Measurements from ENCODE around the gene KCNK3. TPM values are rescaled to one million over a fixed set of nuclear protein-coding genes. Genes with fewer than 3 reads are reported as not detected.

KCNK3 gene
- total and polyA plus RNA-seq, 10 donors: 0.61 to 6.0 (median 2.0) TPM

DNA sequence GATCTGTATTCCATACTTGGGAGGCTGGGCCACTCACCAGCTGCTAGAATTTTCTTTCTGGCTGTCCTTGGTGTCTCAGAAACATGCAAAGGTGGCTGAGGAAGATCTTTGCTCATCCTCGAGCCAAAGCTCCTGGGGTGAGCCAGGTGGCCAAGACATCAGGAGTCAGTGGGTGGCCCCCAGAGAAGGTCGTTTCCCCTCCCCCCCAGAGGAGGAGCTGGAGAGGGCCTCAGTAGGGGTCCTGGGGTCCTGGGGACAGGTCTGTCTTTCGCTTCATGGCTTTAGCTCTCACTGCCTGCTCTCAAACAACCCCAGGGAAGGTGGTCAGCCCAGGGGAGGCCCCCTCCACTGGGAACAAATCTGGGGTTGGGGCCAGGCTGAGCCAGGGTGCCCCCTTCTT is 13.6 kb downstream of the KCNK3 start:
- H3K27ac ChIP-seq: peak overlapping the region in 1 of 8 donors; percentile 16
- no peaks in the 10 kb centered on the region for H3K36me3 ChIP-seq
- WGBS, 5 donors: 35 to 65% (median 56%) methylated on average over 2 to 3 of the region's 3 CpGs
- no peak for TF ChIP-seq POLR2A (IDR thresholded peaks at IDR 0.05)
- TF ChIP-seq, protein P1, sequence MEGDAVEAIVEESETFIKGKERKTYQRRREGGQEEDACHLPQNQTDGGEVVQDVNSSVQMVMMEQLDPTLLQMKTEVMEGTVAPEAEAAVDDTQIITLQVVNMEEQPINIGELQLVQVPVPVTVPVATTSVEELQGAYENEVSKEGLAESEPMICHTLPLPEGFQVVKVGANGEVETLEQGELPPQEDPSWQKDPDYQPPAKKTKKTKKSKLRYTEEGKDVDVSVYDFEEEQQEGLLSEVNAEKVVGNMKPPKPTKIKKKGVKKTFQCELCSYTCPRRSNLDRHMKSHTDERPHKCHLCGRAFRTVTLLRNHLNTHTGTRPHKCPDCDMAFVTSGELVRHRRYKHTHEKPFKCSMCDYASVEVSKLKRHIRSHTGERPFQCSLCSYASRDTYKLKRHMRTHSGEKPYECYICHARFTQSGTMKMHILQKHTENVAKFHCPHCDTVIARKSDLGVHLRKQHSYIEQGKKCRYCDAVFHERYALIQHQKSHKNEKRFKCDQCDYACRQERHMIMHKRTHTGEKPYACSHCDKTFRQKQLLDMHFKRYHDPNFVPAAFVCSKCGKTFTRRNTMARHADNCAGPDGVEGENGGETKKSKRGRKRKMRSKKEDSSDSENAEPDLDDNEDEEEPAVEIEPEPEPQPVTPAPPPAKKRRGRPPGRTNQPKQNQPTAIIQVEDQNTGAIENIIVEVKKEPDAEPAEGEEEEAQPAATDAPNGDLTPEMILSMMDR (IDR thresholded peaks at IDR 0.05 in 8 of 11, conservative IDR thresholded peaks at IDR 0.05 in 3 of 11): no peak
- TF ChIP-seq POLR2AphosphoS5 (IDR thresholded peaks at IDR 0.05): no peak
- intact Hi-C loops (cut with DNase I; ENCODE audit: low total_unique reads): no loop called here
- no peaks in the 10 kb centered on the region for H3K4me1 ChIP-seq
- no peak overlapping the region for H3K4me3 ChIP-seq
- no peak for DNase-seq
- H3K9me3 ChIP-seq: no peaks in the 10 kb centered on the region
- H3K27me3 ChIP-seq (replicated peaks in 1 of 7): peaks cover 0 to 10% (median 0%) of the 10 kb centered on the region in 7 donors

DNA sequence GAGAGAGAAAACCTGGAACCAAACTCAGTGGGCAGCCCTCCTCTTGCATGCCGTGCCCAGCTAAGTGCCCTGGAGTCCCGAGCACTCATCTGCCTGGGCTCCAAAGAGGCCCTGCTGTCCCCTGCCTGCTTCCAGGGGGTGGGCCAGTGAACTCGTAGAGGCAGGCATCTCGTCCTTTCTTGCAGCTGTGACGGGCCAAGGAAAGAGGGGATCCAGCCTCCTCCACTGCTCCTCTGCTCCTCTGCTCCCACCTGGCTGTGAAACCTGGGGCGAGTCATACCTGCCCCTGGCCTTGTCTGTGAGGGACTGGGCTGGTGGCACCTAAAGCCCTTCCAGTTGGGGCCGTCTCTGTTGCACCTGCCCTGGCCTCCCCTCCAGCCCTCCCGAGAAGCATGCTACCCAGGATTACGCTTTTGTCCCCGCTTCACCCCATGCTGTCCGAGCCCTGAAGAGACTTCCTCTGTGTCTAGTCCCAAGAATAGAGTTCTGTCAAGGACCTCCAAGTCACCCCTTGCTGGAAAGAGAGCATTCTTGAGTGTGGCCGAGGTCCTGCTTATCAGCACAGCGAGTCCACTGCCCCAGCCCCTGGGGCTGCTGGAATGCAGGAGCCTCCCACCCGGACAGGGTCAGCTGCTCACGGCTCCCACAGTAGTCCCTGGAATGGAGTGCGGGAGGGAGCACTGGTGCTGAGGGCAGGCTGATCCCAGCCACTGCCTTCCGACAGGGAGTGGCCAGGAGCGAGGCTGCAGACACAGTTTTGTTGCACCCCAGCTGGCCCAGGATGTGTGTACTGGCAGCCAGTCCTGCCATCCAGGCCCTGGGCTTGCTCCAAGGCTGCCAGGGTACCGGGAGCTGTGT is 14.3 kb downstream of the KCNK3 start:
- Histone ChIP-seq H3K36me3 (no peaks in the 10 kb centered on the region), H3K4me1 (peaks cover 0 to 2% (median 0%) of the 10 kb centered on the region in 6 donors), H3K4me3 (no peak overlapping the region), H3K9me3 (no peaks in the 10 kb centered on the region), H3K27ac (peak overlapping the region in 1 of 8 donors; percentile 16), H3K27me3 (replicated peaks in 1 of 7) (peaks cover 0 to 6% (median 0%) of the 10 kb centered on the region in 7 donors)
- no peak for DNase-seq
- 62 to 74% (median 67%) methylated on average over 12 to 19 of the region's 19 CpGs for WGBS, 5 donors
- intact Hi-C loops (cut with DNase I; ENCODE audit: low total_unique reads): no loop called here
- TF ChIP-seq, protein P1 (IDR thresholded peaks at IDR 0.05 in 8 of 11, conservative IDR thresholded peaks at IDR 0.05 in 3 of 11): no peak
- TF ChIP-seq POLR2A (IDR thresholded peaks at IDR 0.05): no peak
- TF ChIP-seq POLR2AphosphoS5 (IDR thresholded peaks at IDR 0.05): peak; percentile 50 to 71 (median 61)

DNA sequence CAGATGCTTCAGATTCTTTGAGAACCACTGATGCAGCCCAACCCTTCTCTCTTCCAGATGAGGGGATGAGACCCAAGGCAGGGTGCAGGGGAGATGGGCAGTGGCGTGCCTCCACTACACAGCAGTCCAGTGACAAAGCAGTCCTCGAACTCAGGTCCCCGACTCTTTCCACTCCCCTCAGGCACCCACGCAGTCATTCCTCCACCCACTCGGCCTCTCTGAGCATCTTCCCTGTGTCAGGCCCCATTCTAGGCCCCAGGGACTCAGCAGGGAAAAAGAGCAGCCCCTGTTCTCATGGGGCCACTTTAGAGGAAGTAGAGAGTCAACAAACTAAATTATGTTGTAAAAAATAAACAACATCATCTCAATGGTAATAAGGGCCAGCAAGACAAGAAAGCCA is 15.2 kb downstream of the KCNK3 start:
- peaks cover 0 to 6% (median 0%) of the 10 kb centered on the region in 7 donors for H3K27me3 ChIP-seq (replicated peaks in 1 of 7)
- no peaks in the 10 kb centered on the region for H3K9me3 ChIP-seq
- H3K27ac ChIP-seq: no peak overlapping the region
- H3K4me3 ChIP-seq: no peak overlapping the region
- intact Hi-C loops (cut with DNase I; ENCODE audit: low total_unique reads): no loop called here
- H3K36me3 ChIP-seq: no peaks in the 10 kb centered on the region
- peaks cover 0 to 9% (median 0%) of the 10 kb centered on the region in 6 donors for H3K4me1 ChIP-seq
- no peak for DNase-seq
- 70 to 83% (median 76%) methylated on average over 5 of the region's 5 CpGs for WGBS, 5 donors
- TF ChIP-seq POLR2A (IDR thresholded peaks at IDR 0.05) (no peak), POLR2AphosphoS5 (IDR thresholded peaks at IDR 0.05) (no peak)
- TF ChIP-seq, protein P1 (IDR thresholded peaks at IDR 0.05 in 8 of 11, conservative IDR thresholded peaks at IDR 0.05 in 3 of 11): no peak

DNA sequence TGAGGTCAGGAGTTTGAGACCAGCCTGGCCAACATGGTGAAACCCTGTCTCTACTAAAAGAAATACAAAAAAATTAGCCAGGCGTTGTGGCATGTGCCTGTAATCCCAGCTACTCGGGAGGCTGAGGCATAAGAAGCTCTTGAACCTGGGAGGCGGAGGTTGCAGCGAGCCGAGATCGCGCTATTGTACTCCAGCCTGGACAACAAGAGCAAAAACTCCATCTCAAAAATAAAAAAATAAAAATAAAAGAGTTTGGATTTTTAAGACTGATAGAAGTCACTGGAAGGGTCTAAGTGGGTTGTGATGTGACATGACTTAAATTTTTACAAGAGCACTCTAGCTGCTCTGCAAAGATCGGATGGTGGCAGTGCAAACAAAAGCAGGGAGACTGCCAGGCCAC is 15.9 kb downstream of the KCNK3 start:
- intact Hi-C loops (cut with DNase I; ENCODE audit: low total_unique reads): no loop called here
- H3K4me1 ChIP-seq: peaks cover 0 to 12% (median 0%) of the 10 kb centered on the region in 6 donors
- peaks cover 0 to 6% (median 0%) of the 10 kb centered on the region in 7 donors for H3K27me3 ChIP-seq (replicated peaks in 1 of 7)
- no peak for TF ChIP-seq POLR2A (IDR thresholded peaks at IDR 0.05)
- TF ChIP-seq, protein P1 (IDR thresholded peaks at IDR 0.05 in 8 of 11, conservative IDR thresholded peaks at IDR 0.05 in 3 of 11): no peak
- TF ChIP-seq POLR2AphosphoS5 (IDR thresholded peaks at IDR 0.05): no peak
- no peak overlapping the region for H3K27ac ChIP-seq
- no peaks in the 10 kb centered on the region for H3K9me3 ChIP-seq
- no peak for DNase-seq
- H3K36me3 ChIP-seq: no peaks in the 10 kb centered on the region
- no peak overlapping the region for H3K4me3 ChIP-seq
- 89 to 95% (median 91%) methylated on average over 8 of the region's 8 CpGs for WGBS, 5 donors

Measured in spleen (tissue), 11 donors.